HG02571 (cell line): ENCODE results near the gene VWA5B1.

Experiments used
- ATAC-seq: cut with Tn5 transposase; IDR thresholded peaks from one replicate; pipeline ENCODE4 v1.9.1; 2021; ENCODE audit warnings: mild to moderate bottlenecking, moderate library complexity; ENCODE audit not compliant: unreplicated experiment

The VWA5B1 gene

DNA sequence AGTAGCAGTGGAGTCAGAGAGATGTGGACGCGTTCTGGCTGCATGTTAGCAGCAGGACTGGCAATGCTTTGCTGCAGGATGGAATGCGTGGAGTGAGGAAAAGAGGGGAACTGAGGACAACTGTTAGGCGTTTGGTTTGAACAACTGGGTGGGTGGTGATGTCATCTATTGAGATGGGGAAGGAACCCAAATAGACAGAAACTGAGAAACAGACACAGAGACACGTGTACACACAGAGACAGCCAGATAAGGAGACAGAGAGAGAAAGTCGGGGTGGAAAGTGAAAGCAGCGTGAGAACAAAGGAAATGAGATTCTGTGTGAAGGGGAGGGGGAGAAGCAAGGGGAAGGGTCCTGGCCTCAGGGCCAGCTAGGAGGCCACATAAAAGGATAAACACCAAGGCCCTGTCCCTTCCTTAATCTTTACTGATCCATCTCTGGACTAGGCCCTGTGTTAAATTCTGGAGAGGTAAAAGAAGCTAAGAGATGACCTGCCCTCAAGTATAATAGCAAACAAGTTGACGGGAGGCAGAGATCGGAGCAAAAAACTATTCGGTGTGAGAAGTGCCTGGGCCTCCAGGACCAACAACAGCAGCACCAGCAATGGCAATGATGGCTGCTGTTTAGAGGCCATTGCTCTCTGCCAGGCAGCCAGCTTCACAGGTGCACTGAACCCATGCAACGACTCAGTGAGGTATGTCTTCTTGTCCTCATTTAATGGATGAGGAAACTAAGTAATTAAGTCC, 31.6 kb downstream of the VWA5B1 start:
- no peak for ATAC-seq

DNA sequence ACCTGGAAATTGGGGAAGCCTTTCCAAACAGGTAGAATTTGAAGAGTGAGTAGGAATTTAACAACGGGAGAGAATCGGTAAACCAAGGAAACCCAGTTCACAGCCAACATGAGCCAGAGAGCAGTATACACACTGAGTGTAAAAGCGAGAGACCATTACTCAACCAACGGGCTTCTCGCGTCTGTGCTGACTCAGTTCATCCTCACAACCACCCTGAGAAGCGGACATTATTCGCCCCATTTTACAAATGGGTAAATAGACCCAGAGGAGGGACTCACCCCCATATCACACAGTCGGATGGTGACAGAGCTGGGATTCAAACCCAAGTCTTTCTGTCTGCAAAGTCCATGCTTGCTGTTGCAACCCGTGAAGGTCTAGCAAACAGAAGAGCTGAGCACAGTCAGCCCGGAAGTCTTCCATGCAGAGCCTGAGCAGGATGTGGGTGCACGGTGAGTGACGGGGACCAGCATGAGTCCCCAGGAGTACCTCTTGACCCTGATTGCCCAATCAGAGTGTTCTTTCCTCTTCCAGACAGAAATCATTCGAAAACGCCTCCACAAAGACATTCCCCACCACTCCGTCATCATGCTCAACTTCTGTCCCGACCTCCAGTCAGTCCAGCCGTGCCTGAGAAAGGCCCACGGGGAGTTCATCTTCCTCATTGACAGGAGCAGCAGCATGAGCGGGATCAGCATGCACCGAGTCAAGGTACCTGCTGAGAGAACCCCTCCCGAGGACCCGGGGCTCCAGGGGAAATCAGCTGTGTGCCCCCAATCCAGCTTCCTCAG, 32.3 kb downstream of the VWA5B1 start:
- ATAC-seq: no peak

DNA sequence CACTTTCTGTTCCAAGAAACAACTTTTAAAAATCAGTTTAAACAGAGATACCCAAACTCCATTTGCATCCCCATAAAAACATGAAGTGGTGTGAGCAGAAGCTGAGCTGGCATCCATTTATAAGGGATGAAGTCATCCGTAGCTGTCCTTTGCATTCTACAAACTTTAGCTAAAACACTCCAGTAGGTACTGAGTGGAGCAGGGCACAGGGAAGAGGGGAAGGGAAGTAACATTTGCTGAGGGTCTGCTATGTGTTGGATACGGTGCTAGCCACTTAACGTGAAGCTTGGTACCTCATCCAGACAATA, 32.9 kb downstream of the VWA5B1 start:
- no peak for ATAC-seq

DNA sequence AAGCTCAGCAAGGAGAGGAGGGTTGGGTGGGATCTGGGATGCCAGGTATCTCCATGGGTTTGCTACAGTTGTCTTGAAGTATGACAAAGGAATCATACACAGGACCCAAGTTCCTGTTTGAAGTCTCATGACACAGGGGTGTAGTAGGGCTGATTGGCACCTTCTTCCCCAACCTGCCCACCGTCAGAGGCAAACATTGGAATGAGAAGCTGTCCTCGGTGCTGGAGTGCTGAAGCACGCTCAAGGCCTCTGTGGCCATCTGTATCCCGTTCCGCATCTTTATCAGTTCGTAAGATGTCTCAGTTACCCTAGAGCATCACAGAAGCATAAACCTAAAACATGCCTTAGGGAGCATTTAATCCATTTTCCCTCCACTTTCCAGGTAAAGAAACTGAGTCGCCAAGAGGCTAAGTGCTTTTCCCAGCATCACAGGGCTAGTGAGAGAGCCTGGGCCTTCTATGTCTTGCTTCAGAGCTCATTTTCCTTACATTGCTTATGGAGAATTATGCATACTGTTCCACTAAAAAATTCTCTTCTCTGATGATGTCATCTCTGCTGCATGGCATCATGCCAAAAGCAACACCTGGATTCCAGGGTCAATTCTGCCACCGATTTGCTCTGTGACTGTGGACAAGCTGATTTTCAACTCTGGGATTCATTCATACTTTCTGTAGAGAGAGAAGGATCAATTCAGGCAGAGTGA, 34.2 kb downstream of the VWA5B1 start:
- no peak for ATAC-seq

DNA sequence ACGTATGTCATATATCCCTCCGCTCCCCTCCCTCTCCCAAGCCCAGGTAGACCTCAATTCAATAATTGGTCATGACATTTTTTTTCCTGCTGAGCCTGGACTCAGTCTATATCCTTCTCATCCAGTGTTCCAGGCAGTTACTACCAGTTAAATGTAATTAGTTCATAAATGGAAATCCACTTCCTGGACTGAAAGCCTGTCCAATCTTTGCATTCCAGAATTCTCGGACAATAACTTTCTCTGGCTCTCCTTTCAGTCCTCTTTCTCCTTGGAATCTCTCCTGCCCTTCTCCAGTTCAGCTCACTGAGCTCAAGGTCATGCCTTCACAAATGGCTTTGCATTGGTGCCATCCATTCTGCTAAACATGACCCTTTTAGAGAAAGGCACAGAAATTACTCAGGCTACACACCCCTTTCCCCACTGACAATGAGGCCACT, 34.8 kb downstream of the VWA5B1 start:
- no peak for ATAC-seq

DNA sequence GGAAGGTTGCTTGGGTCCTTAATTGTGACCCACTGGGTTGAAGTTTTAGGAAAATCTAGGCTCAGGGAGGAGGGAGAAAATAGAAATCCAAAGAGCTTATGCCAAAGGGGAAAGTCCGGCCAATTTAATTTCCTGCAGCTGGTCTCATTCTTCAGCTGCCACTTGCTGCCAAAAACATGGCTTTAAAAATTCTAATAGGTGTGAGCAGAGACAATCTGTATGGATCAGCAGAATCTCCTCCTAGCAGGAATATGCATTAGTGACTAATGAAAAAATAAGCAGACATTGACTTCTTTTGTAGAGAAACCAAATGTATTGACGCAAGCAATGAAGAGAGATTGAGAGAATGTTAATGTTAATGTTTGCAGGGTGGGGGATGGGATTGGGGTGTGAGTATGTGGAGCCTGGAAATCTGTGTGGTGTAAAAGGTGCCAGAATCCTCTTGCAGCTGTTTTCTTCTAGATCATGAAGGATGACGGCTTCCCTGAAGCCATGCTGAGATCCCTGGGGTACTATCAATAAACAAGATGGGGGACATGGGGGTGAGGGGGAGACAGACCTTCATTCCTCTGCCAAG, 35.3 kb downstream of the VWA5B1 start:
- no peak for ATAC-seq

DNA sequence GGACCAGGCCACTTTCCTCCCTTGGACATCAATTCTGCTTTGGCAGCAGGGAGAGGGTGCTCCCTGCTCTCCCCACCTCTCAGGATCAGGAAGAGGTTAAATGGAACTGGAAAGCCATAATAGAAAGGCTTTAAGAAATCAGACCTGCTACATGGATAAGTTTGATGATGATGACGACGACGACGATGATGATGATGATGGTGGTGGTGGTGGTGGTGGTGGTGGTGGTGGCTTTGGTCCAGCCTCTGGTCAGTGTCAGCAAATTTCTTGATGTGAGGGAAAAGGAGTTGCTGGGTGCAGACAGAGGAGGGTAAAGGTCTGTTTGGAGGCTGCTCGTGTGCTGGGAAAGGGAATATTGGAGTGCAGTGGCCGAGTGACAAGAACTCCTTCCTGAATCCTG, 36.8 kb downstream of the VWA5B1 start:
- ATAC-seq: no peak

DNA sequence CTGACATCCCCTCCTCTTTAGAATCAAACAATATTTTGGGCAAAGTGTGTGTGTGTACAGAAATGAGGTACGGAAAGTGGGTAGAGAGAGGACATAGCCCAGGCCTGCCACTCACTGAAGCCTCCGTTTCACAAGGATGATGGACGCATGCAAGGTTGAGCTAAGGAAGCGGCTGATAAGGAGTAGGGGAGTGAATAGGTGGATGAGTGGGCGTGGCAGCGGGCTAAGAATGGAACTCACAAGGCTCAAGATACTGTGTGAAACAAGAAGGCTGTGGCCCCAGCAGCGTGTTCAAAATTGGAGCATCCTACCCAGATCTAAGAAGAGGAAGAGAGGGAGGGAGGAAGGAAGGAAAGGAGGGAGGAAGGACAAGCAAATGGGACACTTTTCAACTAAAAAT, 37.5 kb downstream of the VWA5B1 start:
- no peak for ATAC-seq

DNA sequence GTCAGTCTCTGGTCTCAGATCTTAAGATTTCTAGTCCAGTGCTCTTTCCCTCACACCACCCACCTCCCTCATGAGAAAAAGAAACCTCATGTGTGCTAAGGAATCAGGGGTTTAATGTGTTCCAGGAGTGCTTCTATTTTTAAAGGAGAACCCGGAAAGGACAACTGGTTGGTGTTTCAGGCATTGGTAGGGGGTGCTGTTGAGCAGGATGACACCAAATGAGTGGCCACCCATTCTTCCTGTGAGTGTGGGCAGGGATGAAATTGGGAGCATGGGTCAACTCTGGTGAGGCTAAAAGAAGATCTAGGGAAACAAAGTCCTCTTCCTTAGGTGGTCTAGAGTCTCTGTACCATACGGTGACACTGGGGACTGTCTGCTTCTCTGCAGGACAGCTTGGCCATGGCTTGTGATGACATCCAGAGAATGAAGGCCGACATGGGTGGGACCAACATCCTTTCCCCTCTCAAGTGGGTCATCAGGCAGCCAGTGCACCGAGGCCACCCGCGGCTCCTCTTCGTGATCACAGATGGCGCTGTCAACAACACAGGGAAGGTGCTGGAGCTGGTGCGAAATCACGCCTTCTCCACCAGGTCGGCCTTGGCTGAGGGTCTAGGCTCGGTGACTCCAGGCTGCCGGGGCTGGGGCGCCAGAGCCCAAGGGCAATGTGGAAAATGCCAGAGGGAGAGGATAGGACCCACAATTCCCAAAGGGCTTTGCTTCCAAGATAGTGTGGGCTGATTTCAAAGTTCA, 39.3 kb downstream of the VWA5B1 start:
- ATAC-seq: no peak

DNA sequence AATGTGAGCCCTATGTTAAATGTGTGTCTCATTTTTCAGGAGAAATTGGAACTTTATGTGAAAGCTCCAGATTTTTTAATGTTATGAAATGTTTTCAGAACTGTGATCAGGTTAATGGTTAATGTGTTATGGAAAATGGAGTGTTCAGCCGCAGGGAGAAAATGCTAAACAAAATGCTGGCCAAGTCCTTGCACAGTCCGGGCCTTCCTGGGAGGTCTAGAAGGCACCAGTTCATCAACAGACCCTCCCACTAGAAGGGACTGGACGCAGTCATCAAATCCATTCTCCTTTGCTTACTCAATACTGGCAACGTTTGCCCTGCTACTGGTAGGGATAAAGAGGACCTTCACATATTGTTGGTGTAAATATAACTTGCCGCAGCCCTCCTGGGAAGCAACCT, 43.4 kb downstream of the VWA5B1 start:
- ATAC-seq: no peak

DNA sequence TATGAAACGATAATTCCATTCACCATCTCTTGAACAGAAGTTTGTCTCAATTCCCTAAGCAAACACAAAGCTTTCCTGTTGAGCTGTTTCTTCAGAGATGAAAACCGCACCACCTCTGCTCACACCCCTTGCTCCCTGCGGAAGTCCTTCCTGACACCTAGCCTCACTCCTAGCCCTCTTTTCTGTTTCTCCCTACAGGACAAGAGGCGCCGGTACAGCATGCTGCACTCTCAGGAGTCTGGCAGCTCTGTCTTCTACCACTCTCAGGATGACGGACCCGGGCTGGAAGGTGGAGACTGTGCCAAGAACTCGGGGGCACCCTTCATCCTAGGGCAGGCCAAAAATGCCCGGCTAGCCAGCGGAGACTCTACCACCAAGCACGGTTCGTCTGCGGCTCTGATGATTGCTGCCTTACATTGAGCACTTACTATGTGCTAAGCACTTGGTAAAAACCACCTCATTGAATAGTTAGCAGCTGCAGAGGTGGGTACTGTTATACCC, 45.5 kb downstream of the VWA5B1 start:
- ATAC-seq: no peak

DNA sequence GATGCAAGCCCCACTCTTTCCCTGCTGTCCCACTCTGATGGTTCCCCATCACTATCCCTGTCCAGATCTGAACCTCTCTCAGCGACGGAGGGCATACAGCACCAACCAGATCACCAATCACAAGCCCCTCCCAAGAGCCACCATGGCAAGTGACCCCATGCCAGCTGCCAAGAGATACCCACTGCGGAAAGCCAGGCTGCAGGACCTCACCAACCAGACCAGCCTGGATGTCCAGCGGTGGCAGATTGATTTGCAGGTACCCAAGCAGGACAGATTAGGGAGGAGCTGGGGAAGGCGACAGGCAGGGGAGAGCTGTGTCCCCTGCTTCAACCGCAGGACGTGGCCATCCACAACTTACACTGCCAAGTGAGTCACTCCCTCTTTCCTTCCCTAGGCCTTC, 46.9 kb downstream of the VWA5B1 start:
- ATAC-seq: no peak

DNA sequence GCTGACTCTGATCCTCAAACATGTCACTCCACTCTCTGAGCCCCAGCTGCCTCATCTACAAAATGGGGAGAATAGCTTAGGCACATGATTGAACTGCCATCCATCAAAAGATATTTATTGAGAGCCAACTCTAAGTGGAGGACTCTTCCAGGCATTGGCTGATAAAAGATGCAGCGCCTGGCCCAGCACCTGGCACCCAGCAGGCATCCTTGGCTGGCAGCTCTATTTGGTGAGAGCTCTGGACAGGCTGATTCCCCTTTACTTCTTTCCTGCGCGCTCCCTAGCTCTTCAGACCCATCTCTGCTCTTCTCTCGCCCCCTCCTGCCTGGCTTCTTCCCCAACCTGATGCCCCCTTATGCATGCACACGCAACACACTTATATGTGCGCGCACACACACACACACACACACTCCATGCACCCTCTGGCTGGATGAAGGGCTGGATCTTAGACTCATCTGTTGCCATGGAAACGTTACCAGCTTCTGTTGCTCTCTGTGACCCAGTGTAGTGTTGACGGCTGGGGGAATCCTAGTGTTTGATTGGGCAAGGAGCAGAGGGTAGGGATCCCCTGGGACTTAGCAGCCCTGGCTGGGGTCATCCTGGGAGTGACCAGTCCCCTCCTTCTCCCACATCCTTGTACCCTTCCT, 49.3 kb downstream of the VWA5B1 start:
- no peak for ATAC-seq

DNA sequence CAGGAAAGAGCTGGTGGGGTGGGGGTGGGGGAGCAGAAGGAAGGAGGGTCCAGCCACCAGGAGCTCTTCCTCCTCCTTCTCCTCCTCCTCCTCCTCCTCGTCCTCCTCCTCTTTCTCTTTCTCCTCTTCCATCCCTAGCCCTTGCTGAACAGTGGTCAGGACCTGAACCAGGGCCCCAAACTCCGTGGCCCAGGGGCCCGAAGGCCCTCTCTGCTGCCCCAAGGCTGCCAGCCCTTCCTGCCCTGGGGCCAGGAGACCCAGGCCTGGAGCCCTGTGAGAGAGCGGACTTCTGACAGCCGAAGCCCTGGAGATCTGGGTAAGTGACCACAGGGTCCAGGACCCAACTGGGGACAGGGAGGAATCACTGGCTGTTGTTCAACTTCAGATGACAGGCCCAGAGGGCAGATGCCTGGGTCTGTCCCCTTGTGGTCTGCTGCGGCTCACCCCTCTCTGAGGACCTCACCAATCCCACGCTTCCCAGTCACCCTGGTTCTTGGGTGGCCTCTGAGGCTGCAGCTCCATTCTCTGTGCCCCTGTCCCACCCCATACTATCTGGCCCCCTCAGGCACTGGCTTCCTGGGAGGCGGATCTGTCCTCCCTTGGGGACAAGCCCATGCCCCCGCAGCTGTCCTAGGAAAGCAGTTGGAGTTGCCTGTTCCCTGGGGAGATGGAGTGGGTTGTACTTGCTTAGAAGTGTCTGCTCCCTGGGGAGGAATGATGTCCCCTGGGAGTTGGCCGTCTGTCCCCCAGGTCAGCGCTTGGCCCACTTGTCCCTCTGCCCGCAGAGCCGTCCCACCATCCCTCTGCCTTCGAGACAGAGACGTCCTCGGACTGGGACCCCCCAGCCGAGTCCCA, 51.8 kb downstream of the VWA5B1 start:
- ATAC-seq: no peak

DNA sequence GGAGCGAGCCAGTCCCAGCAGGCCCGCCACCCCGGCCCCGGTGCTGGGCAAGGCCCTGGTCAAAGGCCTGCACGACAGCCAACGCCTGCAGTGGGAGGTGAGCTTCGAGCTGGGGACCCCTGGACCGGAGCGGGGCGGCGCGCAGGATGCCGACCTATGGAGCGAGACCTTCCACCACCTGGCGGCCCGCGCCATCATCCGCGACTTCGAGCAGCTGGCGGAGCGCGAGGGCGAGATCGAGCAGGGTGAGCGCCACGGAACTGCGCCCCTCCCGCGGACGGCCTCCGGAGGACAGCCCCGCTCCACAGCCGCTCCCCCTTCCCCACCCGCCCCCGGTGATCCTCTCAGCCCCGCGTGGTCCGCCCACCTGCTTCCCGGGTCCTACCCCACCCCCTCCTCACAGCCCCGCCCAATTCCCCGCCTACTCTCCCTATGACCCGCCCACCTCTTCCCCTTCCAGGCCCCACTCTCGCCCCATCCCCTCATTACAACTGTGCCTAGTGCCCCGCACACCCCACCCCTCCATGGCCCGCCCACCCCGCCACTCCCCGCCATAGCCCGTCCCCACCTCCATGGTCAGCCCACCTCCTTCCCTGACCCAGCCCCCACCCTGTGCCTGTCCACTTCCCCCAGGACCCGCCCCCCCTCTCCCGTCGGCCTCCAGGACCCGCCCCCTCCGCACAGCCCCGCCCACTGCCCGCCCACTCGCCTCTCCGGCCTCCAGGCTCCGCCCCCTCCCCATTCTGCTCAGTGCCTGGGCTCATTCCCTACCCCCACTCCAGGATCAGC, 52.7 kb downstream of the VWA5B1 start:
- no peak for ATAC-seq

DNA sequence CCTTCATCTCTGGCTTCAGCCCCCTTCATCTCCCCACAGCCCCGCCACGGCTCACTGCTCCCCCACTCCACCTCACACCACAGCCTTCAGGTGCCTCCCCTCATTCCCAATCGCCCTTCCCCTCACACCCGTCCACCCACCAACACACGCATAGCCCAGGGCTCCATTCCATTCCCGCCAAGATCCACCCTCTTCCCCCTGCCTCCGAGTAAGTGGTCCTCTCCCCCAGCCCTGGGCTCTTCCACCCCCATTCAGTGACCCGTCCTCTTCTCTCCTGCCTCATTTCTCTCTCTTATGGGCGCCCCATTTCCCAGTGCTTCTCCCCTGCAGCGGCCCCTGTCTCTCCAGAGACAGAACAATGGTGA, 53.2 kb downstream of the VWA5B1 start:
- no peak for ATAC-seq

DNA sequence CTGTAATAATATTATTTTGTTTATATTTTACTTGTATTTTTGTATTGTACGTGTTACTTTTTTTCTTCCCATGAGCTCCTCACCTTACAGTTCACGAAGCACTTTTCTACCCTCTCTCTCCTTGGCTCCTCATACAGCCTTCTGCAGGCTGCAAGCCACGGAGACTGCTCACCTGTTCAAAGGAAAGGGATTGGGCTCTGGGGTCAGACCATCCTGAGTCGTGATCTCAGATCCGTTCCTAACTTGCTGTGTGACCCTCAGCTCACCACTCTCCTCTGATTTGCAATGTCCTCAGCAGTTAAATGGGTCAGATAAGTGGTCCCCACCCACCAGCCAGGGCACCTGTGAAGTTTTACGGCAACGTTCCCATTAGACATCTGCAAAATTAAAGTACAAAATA, 54.1 kb downstream of the VWA5B1 start:
- ATAC-seq: no peak

DNA sequence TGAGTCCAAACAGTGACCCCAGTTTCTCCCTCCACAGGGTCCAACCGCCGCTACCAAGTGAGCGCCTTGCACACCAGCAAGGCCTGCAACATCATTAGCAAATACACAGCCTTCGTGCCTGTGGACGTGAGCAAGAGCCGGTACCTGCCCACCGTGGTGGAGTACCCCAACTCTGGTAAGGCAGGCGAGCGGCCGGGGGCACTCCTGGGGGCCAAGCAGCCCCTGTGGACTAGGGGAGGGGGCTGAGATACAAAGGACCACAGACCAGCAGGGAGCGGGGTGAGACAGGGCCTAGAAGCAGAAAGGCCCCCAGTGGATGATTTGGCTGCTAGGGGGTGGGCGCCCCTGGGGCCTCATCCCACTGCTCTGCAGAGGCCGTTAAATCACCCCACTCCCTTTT, 54.7 kb downstream of the VWA5B1 start:
- ATAC-seq: no peak

DNA sequence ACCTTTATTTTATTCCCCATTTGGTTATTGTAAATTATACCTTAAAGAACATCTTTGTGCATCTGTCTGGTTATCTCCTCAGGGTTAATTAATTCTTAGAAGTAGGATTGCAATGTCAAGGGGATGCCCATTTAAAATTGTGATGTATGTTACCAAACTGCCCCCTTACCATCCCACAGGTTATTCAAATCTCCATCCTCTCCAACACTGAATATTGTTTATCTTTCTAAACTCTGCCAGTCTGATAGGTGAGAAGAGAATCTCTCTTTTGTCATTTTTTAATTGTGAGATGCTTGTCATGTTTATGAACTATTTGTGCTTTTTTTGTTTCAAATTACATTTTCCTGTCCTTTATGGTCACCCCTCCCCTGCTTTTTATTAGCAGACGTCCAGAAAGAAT, 55.8 kb downstream of the VWA5B1 start:
- ATAC-seq: no peak
